Esophagus muscularis mucosa (tissue), 4 donors: ENCODE data around the gene TPRX2. TPM values are rescaled to one million over a fixed set of nuclear protein-coding genes. Genes with fewer than 3 reads are reported as not detected.
"Not testable (repeated sequence)": the region's sequence is repeated elsewhere in the genome, so short reads cannot be mapped to it uniquely, and the experiment has no call there.

Experiments
- DNase-seq: peaks from one replicate; pipeline ENCODE4 v3.0.0-alpha.2; 2017; ENCODE audit errors: extremely low spot score
- H3K27ac ChIP-seq, 4 donors: fragments of 200-600 bp; sonication (generic); replicated peaks in 1 of 4; 1 replicate in 3 of 4; 2 replicates in 1 of 4; pipeline ENCODE4 v1.5.1; 2016 to 2019; ENCODE audit warnings: mild to moderate bottlenecking in 1 of 4
- H3K27me3 ChIP-seq, 4 donors: fragments of 200-600 bp; sonication (generic); one replicate each; pipeline versions ENCODE4 v1.5.1 to v1.6.0; 2016 to 2019
- H3K36me3 ChIP-seq, 4 donors: fragments of 200-600 bp; sonication (generic); one replicate each; pipeline ENCODE4 v1.5.1; 2016 to 2019
- H3K4me1 ChIP-seq, 4 donors: fragments of 200-600 bp; sonication (generic); one replicate each; pipeline ENCODE4 v1.5.1; 2016 to 2019
- H3K4me3 ChIP-seq, 4 donors: fragments of 200-600 bp; sonication (generic); 1 replicate in 2 of 4; 2 replicates in 2 of 4; pipeline ENCODE4 v1.5.1; 2016 to 2019; ENCODE audit warnings: mild to moderate bottlenecking in 4 of 4, moderate library complexity in 1 of 4
- H3K9me3 ChIP-seq, 4 donors: fragments of 200-600 bp; sonication (generic); 1 replicate in 3 of 4; 2 replicates in 1 of 4; pipeline ENCODE4 v1.5.1; 2016 to 2019
- CTCF ChIP-seq, 3 experiments: fragments of 200-600 bp in 2 of 3; fragments of 450-650 bp in 1 of 3; sonication (generic) in 2 of 3; IDR thresholded peaks; one replicate each; pipeline ENCODE4 v1.5.1; 2017 to 2019; ENCODE audit warnings: antibody characterized with exemption in 3 of 3, mild to moderate bottlenecking in 2 of 3, moderate library complexity in 1 of 3
- EP300 ChIP-seq: sonication (generic); formaldehyde crosslinking; IDR thresholded peaks from one replicate; pipeline ENCODE4 v1.6.1; 2017; ENCODE audit warnings: antibody characterized with exemption
- POLR2A ChIP-seq: fragments of 450-650 bp; IDR thresholded peaks from one replicate; pipeline ENCODE4 v1.6.1; 2017; ENCODE audit warnings: antibody characterized with exemption, moderate library complexity, mild to moderate bottlenecking, low read depth
- POLR2AphosphoS5 ChIP-seq, 2 donors: sonication (generic); formaldehyde crosslinking; IDR thresholded peaks; one replicate each; pipeline ENCODE4 v1.6.1; 2017; ENCODE audit warnings: antibody characterized with exemption in 2 of 2
- WGBS: methylation state at CpG from one replicate; pipeline ENCODE4 v1.1.5; 2018; 5-methylcytosine and 5-hydroxymethylcytosine counted together
- intact Hi-C: fragments of 100-400 bp; cut with DNase I; formaldehyde crosslinking; loops from one replicate; pipeline ENCODE4 v1.15.1; 2023
- total RNA-seq, 4 donors: library from RNA; depleted of rRNA; stranded (reverse); fragments of >200 nt; gene quantifications; one replicate each; pipeline versions ENCODE4 v1.1.0 to v1.2.1, GENCODE V29; 2016

Gene TPRX2, protein sequence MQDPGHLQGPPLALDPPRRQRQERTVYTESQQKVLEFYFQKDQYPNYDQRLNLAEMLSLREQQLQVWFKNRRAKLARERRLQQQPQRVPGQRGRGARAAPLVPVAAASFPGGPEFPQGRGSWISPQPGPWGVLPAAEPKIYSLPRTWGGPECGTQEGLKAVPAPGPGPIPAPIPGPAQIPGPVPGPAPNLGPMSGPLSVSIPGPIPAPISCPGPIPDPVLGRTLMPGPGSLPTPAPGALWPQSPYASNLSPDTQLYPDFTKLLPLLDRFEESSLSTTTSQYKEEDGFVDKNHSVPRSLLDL
- not detected for total RNA-seq

DNA sequence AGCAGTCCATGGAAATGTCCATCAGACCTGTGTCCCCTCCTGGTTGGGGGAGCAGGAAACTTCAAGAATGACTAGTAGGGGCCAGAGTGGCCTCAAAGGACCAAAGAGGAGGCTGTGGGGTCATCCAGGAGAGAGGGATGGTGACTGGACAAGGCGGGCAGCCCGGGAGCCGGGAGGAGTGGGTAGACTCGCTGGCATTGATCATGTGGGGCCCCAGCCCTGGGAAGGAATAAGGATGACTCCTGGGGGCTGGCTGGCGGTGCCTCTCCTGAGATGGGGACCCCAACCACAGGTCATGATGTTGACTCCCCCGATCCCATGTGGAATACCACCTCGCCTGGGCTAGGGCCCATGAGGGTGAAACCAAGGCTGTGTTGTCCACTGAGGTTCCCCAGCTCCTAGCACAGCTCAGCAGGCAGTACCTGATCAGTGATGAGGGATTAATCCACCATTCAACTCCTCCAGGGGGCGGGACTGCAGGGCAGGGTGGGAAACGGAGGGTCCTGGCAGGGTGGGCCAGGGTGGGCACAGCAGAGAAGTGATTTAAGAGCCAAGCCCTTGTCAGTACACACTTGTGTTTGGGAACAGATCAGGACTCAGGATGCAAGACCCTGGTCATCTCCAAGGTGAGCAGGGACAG, at the start of gene TPRX2:
TPRX2 (plus strand) TSS at position 590 of the 640 bp plus-strand sequence; CDS start at position 602, 12 bp downstream.
- 93% methylated on average over 6 of the region's 9 CpGs for WGBS
- intact Hi-C loops, H3K4me3 ChIP-seq, DNase-seq, H3K36me3 ChIP-seq, H3K4me1 ChIP-seq, H3K27ac ChIP-seq, H3K9me3 ChIP-seq: not testable (repeated sequence)
- H3K27me3 ChIP-seq, result peaks cover 0 to 68% (median 3%) of the 10 kb centered on the region in 4 donors

DNA sequence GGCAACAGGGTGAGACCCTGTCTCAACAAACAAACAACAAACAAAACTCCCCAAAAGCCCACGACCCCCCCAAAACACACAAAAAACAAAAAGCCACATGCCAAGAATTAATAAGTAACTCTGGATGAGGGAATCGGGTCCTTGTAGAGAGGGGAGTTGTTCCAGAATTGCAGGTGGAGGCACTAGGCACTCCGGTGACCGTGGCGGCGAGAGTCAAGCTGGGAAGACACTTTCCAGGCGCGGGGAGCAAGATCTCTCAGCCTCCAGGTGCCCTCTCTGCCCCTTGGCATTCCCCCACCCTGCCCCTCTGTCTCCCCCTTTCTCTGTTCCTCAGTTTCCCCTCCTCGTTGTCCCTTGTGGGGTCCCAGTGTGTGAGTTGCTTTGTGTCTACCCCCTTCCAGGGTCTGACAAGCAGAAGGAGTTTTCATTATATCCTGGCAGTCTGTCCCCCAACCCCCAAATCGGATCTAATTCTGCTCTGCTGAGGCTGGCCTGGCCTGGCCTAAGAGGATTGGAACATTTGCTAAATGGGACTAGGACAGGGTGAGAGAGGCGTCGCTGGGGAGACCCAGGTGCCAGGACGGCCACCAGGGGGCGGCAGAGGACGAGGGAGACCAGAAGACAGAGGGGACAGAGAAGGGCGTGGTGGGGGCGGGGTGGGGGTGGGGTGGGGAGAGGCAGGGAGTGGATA, 45.6 kb upstream of the TPRX2 start:
- H3K36me3 ChIP-seq, result no peaks in the 10 kb centered on the region
- peaks cover 0 to 22% (median 0%) of the 10 kb centered on the region in 4 donors for H3K27me3 ChIP-seq
- H3K9me3 ChIP-seq, result no peaks in the 10 kb centered on the region
- DNase-seq, result no peak
- intact Hi-C loops, result no loop called here
- H3K27ac ChIP-seq, result no peak overlapping the region
- no peak for TF ChIP-seq EP300
- TF ChIP-seq CTCF (IDR thresholded peaks at IDR 0.05), result peak; percentile 36 to 69 (median 60)
- no peak for TF ChIP-seq POLR2AphosphoS5 (IDR thresholded peaks at IDR 0.05)
- TF ChIP-seq POLR2A, result no peak
- no peak overlapping the region for H3K4me3 ChIP-seq
- H3K4me1 ChIP-seq, result no peaks in the 10 kb centered on the region
- 37% methylated on average over 17 of the region's 17 CpGs for WGBS

DNA sequence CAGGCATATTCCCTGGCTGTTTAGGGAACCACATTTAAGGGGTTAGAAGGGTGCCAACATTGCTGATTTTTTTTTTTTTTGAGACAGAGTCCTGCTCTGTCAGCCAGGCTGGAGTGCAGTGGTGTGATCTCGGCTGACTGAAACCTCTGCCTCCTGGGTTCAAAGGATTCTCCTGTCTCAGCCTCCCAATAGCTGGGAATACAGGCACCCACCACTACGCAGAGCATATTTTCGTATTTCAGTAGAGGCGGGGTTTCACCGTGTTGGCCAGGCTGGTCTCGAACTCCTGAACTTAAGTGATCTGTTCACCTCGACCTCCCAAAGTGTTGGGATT, 45.1 kb upstream of the TPRX2 start:
- no peak for TF ChIP-seq EP300
- peak in 1 of 3 experiments; percentile 24 for TF ChIP-seq CTCF (IDR thresholded peaks at IDR 0.05)
- no peak for TF ChIP-seq POLR2A
- Histone ChIP-seq H3K9me3 (no peaks in the 10 kb centered on the region), H3K4me3 (no peak overlapping the region), H3K36me3 (no peaks in the 10 kb centered on the region), H3K27me3 (peaks cover 0 to 27% (median 0%) of the 10 kb centered on the region in 4 donors), H3K4me1 (no peaks in the 10 kb centered on the region), H3K27ac (no peak overlapping the region)
- intact Hi-C loops, result no loop called here
- 60% methylated on average over 7 of the region's 7 CpGs for WGBS
- no peak for DNase-seq

DNA sequence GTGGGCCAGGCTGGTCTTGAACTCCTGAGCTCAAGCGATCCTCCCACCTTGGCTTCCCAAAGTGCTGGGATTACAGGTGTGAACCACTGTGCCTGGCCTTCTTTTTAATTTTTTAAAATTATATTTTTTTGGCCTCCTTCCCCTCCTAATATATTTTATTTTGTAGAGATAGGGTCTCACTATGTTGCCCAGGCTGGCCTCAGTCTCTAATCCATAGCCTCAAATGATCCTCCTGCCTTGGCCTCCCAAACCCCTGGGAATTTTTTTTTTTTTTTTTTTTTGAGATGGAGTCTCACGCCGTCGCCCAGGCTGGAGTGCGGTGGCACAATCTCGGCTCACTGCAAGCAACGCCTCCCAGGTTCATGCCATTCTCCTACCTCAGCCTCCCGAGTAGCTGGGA, 42.8 kb upstream of the TPRX2 start:
- H3K4me1 ChIP-seq, DNase-seq, H3K4me3 ChIP-seq, H3K36me3 ChIP-seq, H3K9me3 ChIP-seq, intact Hi-C loops, H3K27ac ChIP-seq: not testable (repeated sequence)
- WGBS, result 98% methylated on average over 8 of the region's 8 CpGs
- H3K27me3 ChIP-seq, result peaks cover 0 to 50% (median 0%) of the 10 kb centered on the region in 4 donors

GRCh38 chr19:47818221-47818620, 40.8 kb upstream of the TPRX2 start:
- DNase-seq, intact Hi-C loops, H3K4me1 ChIP-seq, H3K36me3 ChIP-seq, H3K27ac ChIP-seq, H3K4me3 ChIP-seq, H3K9me3 ChIP-seq: not testable (repeated sequence)
- H3K27me3 ChIP-seq, result peaks cover 0 to 66% (median 0%) of the 10 kb centered on the region in 4 donors
- 96% methylated on average over 1 of the region's 1 CpG for WGBS

DNA sequence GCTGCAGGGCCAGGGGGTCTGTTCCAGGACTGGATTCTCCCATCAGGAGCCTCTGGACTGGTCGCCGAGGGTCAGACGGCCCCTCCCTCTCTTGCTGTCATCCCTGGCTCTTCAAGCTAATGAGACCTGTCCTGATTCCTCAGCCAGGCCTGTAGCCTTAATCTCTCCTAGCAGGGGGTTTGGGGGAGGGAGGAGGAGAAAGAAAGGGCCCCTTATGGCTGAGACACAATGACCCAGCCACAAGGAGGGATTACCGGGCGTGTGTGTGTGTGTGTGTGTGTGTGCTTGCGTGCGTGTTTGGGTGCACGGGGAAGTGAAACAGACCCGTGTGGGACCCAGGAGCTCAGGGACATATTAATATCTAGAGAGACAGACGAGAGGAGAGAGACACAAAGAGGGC, 39.2 kb upstream of the TPRX2 start:
- intact Hi-C loops, result no loop called here
- no peaks in the 10 kb centered on the region for H3K9me3 ChIP-seq
- no peak overlapping the region for H3K27ac ChIP-seq
- DNase-seq, result no peak
- TF ChIP-seq POLR2A, result no peak
- TF ChIP-seq CTCF (IDR thresholded peaks at IDR 0.05), result no peak
- no peak for TF ChIP-seq POLR2AphosphoS5 (IDR thresholded peaks at IDR 0.05)
- no peak for TF ChIP-seq EP300
- 24% methylated on average over 10 of the region's 10 CpGs for WGBS
- peaks cover 0 to 65% (median 0%) of the 10 kb centered on the region in 4 donors for H3K27me3 ChIP-seq
- no peaks in the 10 kb centered on the region for H3K4me1 ChIP-seq
- no peaks in the 10 kb centered on the region for H3K36me3 ChIP-seq
- no peak overlapping the region for H3K4me3 ChIP-seq
